ENCODE data around the gene CEP83. TPM values are rescaled to one million over a fixed set of nuclear protein-coding genes. Genes with fewer than 3 reads are reported as not detected.

Gene CEP83
- total RNA-seq (2014; rRNA removed; shearing (Covaris generic)) = 18.8 and 24.6 TPM in 2 replicates

GRCh38 chr12:94459728-94460615, at the start of gene CEP83:
Gene CEP83 (minus strand): TSS chr12:94459867. CDS start chr12:94412490, 47,377 bp downstream.
- H3K36me3 ChIP-seq = no peaks in the 10 kb centered on the region; the same call in 1 of the 2 replicates
- H3K27ac ChIP-seq = peak within 1 kb of the TSS; percentile 72
- peak; percentile 93 to 94 for DNase-seq
- peak within 1 kb of the TSS; percentile 80 for H3K4me3 ChIP-seq
- H3K27me3 ChIP-seq = no peaks in the 10 kb centered on the region
- no peaks in the 10 kb centered on the region for H3K4me1 ChIP-seq
- H3K9me3 ChIP-seq (replicated peaks) = no peaks in the 10 kb centered on the region

- no peaks in the 10 kb centered on the region for H3K9me3 ChIP-seq (replicated peaks)
- no peak overlapping the region for H3K4me3 ChIP-seq
- no peak overlapping the region for H3K27ac ChIP-seq
- H3K27me3 ChIP-seq = no peaks in the 10 kb centered on the region
- H3K4me1 ChIP-seq = no peaks in the 10 kb centered on the region
- H3K36me3 ChIP-seq = no peaks in the 10 kb centered on the region
- DNase-seq = no peak
Observed at GRCh38 chr12:94509317-94509716, 49.6 kb upstream of the CEP83 start.

GRCh38 chr12:94507455-94507854, 47.8 kb upstream of the CEP83 start:
- H3K36me3 ChIP-seq = no peaks in the 10 kb centered on the region
- no peaks in the 10 kb centered on the region for H3K4me1 ChIP-seq
- DNase-seq = no peak
- H3K4me3 ChIP-seq = no peak overlapping the region
- H3K27ac ChIP-seq = no peak overlapping the region
- no peaks in the 10 kb centered on the region for H3K9me3 ChIP-seq (replicated peaks)
- no peaks in the 10 kb centered on the region for H3K27me3 ChIP-seq

GRCh38 chr12:94504386-94504785, 44.7 kb upstream of the CEP83 start:
- Histone ChIP-seq H3K9me3 (replicated peaks) (no peaks in the 10 kb centered on the region), H3K4me3 (no peak overlapping the region), H3K27me3 (no peaks in the 10 kb centered on the region), H3K36me3 (no peaks in the 10 kb centered on the region), H3K27ac (no peak overlapping the region), H3K4me1 (no peaks in the 10 kb centered on the region)
- DNase-seq = no peak

GRCh38 chr12:94503619-94504018, 44.0 kb upstream of the CEP83 start:
- no peak overlapping the region for H3K27ac ChIP-seq
- H3K4me3 ChIP-seq = no peak overlapping the region
- no peaks in the 10 kb centered on the region for H3K4me1 ChIP-seq
- no peaks in the 10 kb centered on the region for H3K9me3 ChIP-seq (replicated peaks)
- DNase-seq = no peak
- no peaks in the 10 kb centered on the region for H3K27me3 ChIP-seq
- no peaks in the 10 kb centered on the region for H3K36me3 ChIP-seq

GRCh38 chr12:94500831-94501567, 41.3 kb upstream of the CEP83 start:
- no peaks in the 10 kb centered on the region for H3K27me3 ChIP-seq
- no peaks in the 10 kb centered on the region for H3K4me1 ChIP-seq
- no peaks in the 10 kb centered on the region for H3K9me3 ChIP-seq (replicated peaks)
- no peak overlapping the region for H3K4me3 ChIP-seq
- no peaks in the 10 kb centered on the region for H3K36me3 ChIP-seq
- H3K27ac ChIP-seq = no peak overlapping the region
- DNase-seq = no peak

- Histone ChIP-seq H3K9me3 (replicated peaks) (no peaks in the 10 kb centered on the region), H3K4me1 (no peaks in the 10 kb centered on the region), H3K27me3 (no peaks in the 10 kb centered on the region), H3K27ac (no peak overlapping the region), H3K36me3 (no peaks in the 10 kb centered on the region), H3K4me3 (no peak overlapping the region)
- DNase-seq = no peak
Observed at GRCh38 chr12:94498698-94499097, 39.0 kb upstream of the CEP83 start.

GRCh38 chr12:94498073-94498472, 38.4 kb upstream of the CEP83 start:
- no peaks in the 10 kb centered on the region for H3K36me3 ChIP-seq
- no peak for DNase-seq
- no peaks in the 10 kb centered on the region for H3K9me3 ChIP-seq (replicated peaks)
- H3K27me3 ChIP-seq = no peaks in the 10 kb centered on the region
- no peaks in the 10 kb centered on the region for H3K4me1 ChIP-seq
- no peak overlapping the region for H3K4me3 ChIP-seq
- no peak overlapping the region for H3K27ac ChIP-seq

- H3K27ac ChIP-seq = no peak overlapping the region
- no peak overlapping the region for H3K4me3 ChIP-seq
- H3K4me1 ChIP-seq = no peaks in the 10 kb centered on the region
- H3K36me3 ChIP-seq = no peaks in the 10 kb centered on the region
- no peak for DNase-seq
- no peaks in the 10 kb centered on the region for H3K27me3 ChIP-seq
- no peaks in the 10 kb centered on the region for H3K9me3 ChIP-seq (replicated peaks)
Observed at GRCh38 chr12:94495445-94496115, 35.9 kb upstream of the CEP83 start.

GRCh38 chr12:94491489-94491888, 31.8 kb upstream of the CEP83 start:
- H3K27me3 ChIP-seq = no peaks in the 10 kb centered on the region
- no peaks in the 10 kb centered on the region for H3K9me3 ChIP-seq (replicated peaks)
- H3K4me3 ChIP-seq = no peak overlapping the region
- H3K36me3 ChIP-seq = no peaks in the 10 kb centered on the region
- H3K27ac ChIP-seq = no peak overlapping the region
- DNase-seq = no peak
- H3K4me1 ChIP-seq = no peaks in the 10 kb centered on the region

GRCh38 chr12:94488463-94488862, 28.8 kb upstream of the CEP83 start:
- Histone ChIP-seq H3K9me3 (replicated peaks) (no peaks in the 10 kb centered on the region), H3K4me1 (no peaks in the 10 kb centered on the region), H3K27me3 (no peaks in the 10 kb centered on the region), H3K4me3 (no peak overlapping the region), H3K27ac (no peak overlapping the region), H3K36me3 (no peaks in the 10 kb centered on the region)
- DNase-seq = no peak

GRCh38 chr12:94481734-94482133, 22.1 kb upstream of the CEP83 start:
- no peaks in the 10 kb centered on the region for H3K4me1 ChIP-seq
- H3K4me3 ChIP-seq = no peak overlapping the region
- no peaks in the 10 kb centered on the region for H3K27me3 ChIP-seq
- H3K36me3 ChIP-seq = no peaks in the 10 kb centered on the region
- no peaks in the 10 kb centered on the region for H3K9me3 ChIP-seq (replicated peaks)
- no peak for DNase-seq
- no peak overlapping the region for H3K27ac ChIP-seq

GRCh38 chr12:94469522-94469921, 9.9 kb upstream of the CEP83 start:
- no peaks in the 10 kb centered on the region for H3K36me3 ChIP-seq

GRCh38 chr12:94460616-94460959, 921 bp upstream of the CEP83 start:
- DNase-seq = no peak
- H3K9me3 ChIP-seq (replicated peaks) = no peaks in the 10 kb centered on the region

More at GRCh38 chr12:94469522-94469921, 9.9 kb upstream of the CEP83 start:
- Histone ChIP-seq H3K4me3 (no peak overlapping the region), H3K9me3 (replicated peaks) (no peaks in the 10 kb centered on the region), H3K4me1 (no peaks in the 10 kb centered on the region), H3K27ac (no peak overlapping the region), H3K27me3 (no peaks in the 10 kb centered on the region; the same call in 1 of the 2 replicates)
- DNase-seq = no peak

More at GRCh38 chr12:94460616-94460959, 921 bp upstream of the CEP83 start:
- no peaks in the 10 kb centered on the region for H3K27me3 ChIP-seq
- peak overlapping the region; percentile 80 for H3K4me3 ChIP-seq
- no peaks in the 10 kb centered on the region; the same call in 1 of the 2 replicates for H3K36me3 ChIP-seq
- peak overlapping the region; percentile 72 for H3K27ac ChIP-seq
- H3K4me1 ChIP-seq = no peaks in the 10 kb centered on the region

Measured in SJCRH30 (cell line).